PC-3 (cell line): Measurements from ENCODE around the gene DAPL1.

Experiments used
- CTCF ChIP-seq: fragments of 300-600 bp; sonication (generic); conservative IDR thresholded peaks from 2 replicates; pipeline ENCODE4 v1.5.1; 2017; ENCODE audit warnings: antibody characterized with exemption, low read depth, mild to moderate bottlenecking, low read length
- EZH2 ChIP-seq: fragments of 300-600 bp; sonication (generic); IDR thresholded peaks from one replicate; pipeline ENCODE4 v1.6.1; 2017; ENCODE audit warnings: antibody characterized with exemption, mild to moderate bottlenecking, low read length; ENCODE audit not compliant: unreplicated experiment
- EZH2phosphoT487 ChIP-seq: fragments of 300-600 bp; sonication (generic); IDR thresholded peaks from 2 replicates; pipeline ENCODE4 v1.6.1; 2018; ENCODE audit warnings: mild to moderate bottlenecking, antibody characterized with exemption, low read length, borderline replicate concordance

DNA sequence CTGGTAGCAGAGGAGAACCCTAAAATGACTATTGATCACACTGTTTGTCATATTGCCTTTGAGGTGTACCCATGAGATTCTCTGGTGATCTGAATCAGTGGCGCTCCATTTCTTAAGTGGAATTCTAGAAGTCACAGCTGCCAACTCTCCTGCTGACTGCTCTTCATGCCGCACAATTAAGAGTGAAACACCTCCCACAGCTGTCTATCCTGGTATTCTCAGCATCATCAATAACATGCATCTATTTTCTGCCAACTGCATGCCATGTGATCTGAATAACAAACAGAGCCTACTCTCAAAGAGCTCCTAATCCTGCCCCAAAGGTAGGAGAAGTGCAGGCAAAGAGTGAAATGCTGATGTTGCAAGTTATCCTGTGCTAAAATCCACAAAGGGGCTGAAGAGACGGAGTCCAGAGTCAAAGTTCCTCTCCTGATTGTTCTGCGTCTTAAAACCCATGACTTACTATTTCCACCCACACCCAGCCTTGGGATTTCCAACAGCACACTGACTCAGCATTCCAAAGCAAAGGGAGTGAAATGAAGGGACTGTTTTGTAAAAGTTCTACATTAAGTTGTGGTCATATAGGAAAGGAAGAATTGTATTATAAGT lies 13.7 kb upstream of the DAPL1 start:
- TF ChIP-seq CTCF (no peak), EZH2 (no peak), EZH2phosphoT487 (no peak)
